Left renal pelvis (tissue), 4 donors: ENCODE results near the gene ODF2L. TPM values are rescaled to one million over a fixed set of nuclear protein-coding genes. Genes with fewer than 3 reads are reported as not detected.
"Not testable (repeated sequence)": the region's sequence is repeated elsewhere in the genome, so short reads cannot be mapped to it uniquely, and the experiment has no call there.

Source experiments
- DNase-seq, 4 donors: peaks; one replicate each; pipeline ENCODE4 v3.0.0-alpha.2; 2013; ENCODE audit warnings: low read depth in 4 of 4, low spot score in 3 of 4
- polyA plus RNA-seq, 4 donors: library from polyadenylated mRNA; unstranded; fragments of 120-200 nt; gene quantifications; one replicate each; pipeline ENCODE4 v1.2.1, GENCODE V29; 2013; ENCODE audit not compliant: insufficient read length in 4 of 4

Gene ODF2L
- polyA plus RNA-seq, 4 donors, result 38.9 to 75.5 (median 57.2) TPM

DNA sequence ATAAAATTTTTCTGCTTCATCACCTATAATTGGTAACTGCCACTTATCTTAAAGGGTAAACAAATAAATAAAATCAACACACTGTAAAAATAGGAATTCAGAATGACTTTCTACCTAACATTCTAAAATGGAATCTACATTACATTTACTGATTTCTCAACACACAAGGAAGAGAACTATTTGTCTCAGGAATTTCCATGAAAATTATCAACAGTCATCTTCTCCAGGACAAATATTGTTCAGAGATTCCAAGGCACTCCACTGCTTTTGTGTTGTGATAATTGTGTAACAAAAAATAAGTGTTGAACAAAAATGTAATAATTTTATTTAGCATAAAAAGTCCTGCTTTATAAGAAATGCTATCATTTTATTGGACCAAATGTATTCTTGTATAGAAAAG is 7.3 kb downstream of the ODF2L start:
- no peak for DNase-seq

DNA sequence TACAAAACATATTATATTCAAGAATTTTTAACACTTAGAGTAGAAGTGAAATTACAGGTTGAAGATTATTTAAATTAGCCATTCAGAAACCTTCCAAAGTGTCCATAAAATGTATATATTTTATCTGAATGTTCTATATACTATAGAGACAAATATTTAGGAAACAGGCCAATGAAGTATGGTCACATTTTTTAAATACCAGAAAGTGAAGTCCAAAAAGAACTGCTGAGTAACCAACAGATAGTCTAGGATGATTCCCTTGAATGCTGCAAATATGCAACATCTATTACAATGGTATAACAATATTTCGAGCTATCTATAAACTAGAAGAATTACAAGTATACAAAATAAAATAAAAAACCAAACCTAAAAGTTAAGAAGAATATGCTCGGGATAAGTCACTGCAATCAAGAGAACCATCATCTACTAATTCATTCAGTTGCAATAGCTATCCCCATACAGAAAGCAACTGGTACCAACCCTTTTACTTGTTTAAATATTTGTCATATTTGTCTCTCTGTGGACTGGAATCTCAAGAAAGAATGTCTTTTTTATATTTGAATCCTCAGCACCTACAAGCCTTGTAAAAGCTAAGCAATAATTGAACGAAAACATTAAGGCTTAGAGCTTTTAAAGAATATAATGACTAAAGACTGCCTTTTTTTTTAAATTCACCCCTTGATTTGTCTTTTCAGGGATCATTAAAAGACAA is 8.1 kb downstream of the ODF2L start:
- no peak for DNase-seq

- DNase-seq, result no peak
These were observed 13.2 kb downstream of the ODF2L start for GRCh38 chr1:86382878-86383277.

- DNase-seq, result no peak
These were observed 14.9 kb downstream of the ODF2L start for GRCh38 chr1:86381223-86381622.

GRCh38 chr1:86380257-86380861 is 15.8 kb downstream of the ODF2L start:
- no peak for DNase-seq

GRCh38 chr1:86378813-86379212 is 17.3 kb downstream of the ODF2L start:
- no peak for DNase-seq

- no peak for DNase-seq
These were observed 18.8 kb downstream of the ODF2L start for GRCh38 chr1:86377341-86377740.

DNA sequence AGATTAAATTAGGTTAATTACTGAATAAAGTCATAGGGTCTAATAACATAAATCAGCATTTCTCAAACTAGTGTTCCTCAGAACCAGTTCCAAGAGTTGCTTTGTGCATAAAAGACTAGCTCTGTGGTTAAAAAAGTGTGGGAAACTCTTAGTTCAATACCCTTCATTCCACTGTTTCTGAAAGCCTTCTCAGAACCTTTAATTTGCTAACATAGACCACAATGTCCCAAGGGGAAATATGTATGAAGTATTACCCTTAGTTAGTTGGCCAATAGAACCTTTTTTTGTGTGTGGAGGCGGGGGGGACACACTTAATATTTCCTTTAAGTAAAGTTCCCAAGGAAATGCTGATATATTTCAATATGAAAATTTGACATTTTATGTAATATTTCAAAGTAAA is 20.4 kb downstream of the ODF2L start:
- no peak for DNase-seq

- DNase-seq, result no peak
These were observed 25.5 kb downstream of the ODF2L start for GRCh38 chr1:86370601-86371022.

GRCh38 chr1:86365896-86366295 is 30.2 kb downstream of the ODF2L start:
- DNase-seq, result no peak

DNA sequence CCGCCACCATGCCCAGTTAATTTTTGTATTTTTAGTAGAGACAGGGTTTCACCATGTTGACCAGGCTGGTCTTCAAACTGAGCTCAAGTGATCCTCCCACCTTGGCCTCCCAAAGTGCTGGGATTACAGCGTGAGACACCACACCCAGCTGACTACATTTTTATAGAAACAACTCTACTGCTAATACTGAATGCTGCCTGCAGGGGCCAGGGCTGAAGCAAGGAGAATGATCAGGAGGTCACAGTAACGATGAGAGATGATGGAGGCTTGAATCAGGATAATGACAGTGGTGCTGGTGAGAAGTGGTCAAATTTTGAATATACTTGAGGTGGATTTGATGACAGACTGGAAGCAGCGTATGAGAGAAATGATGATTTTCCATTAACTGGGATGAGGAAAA is 33.3 kb downstream of the ODF2L start:
- no peak for DNase-seq

DNA sequence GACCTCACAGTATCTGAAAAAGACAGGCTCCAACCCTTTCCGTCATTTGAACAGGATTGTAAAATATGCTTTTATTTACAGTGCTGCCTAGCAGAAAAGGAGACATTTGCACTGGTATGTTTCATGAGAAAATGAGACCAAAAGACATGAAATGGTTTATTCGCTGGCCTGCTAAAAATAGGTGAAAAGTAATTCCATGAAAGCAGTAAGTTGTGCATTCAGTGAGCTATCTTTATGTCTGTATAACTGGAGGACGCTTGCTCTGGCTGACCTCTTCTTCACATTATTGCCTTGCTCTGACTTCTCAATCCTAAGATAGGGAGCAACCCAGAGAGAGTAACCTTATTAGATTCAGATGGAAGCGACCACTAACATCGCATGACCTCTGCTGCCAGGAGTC is 38.3 kb downstream of the ODF2L start:
- DNase-seq, result no peak

GRCh38 chr1:86356247-86356646 is 39.9 kb downstream of the ODF2L start:
- DNase-seq, result no peak

- no peak for DNase-seq
These were observed 44.0 kb downstream of the ODF2L start for GRCh38 chr1:86352086-86352485.

DNA sequence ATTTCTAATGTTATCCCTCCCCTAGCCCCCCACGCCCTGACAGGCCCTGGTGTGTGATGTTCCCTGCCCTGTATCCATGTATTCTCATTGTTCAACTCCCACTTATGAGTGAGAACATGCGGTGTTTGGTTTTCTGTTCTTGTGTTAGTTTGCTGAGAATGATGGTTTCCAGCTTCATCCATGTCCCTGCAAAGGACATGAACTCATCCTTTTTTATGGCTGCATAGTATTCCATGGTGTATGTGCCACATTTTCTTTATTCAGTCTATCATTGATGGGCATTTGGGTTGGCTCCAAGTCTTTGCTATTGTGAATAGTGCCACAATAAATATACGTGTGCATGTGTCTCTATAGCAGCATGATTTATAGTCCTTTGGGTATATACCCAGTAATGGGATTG is 45.9 kb downstream of the ODF2L start:
- DNase-seq, result not testable (repeated sequence)

DNA sequence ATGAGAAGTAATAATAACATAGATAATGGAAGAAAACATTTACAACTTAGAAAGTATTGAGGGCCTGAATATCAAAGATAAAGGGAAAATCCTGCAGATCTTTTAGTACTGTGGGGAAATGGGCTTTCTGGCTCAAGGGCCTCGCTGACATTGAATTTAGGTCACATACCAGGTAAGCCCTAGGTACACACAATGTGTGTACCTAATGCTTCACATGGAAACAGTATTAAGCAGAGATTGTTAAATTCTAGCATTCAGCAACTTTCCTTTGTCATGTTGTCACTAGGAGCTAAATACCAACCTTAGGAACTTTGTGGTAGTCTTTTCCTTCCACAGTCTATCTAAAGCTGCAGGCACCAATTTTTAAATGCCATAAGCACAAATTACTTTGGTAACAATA is 49.7 kb downstream of the ODF2L start:
- no peak for DNase-seq

GRCh38 chr1:86345042-86345441 is 51.1 kb downstream of the ODF2L start:
- no peak for DNase-seq

GRCh38 chr1:86339906-86340305 is 56.2 kb downstream of the ODF2L start:
- no peak for DNase-seq

DNA sequence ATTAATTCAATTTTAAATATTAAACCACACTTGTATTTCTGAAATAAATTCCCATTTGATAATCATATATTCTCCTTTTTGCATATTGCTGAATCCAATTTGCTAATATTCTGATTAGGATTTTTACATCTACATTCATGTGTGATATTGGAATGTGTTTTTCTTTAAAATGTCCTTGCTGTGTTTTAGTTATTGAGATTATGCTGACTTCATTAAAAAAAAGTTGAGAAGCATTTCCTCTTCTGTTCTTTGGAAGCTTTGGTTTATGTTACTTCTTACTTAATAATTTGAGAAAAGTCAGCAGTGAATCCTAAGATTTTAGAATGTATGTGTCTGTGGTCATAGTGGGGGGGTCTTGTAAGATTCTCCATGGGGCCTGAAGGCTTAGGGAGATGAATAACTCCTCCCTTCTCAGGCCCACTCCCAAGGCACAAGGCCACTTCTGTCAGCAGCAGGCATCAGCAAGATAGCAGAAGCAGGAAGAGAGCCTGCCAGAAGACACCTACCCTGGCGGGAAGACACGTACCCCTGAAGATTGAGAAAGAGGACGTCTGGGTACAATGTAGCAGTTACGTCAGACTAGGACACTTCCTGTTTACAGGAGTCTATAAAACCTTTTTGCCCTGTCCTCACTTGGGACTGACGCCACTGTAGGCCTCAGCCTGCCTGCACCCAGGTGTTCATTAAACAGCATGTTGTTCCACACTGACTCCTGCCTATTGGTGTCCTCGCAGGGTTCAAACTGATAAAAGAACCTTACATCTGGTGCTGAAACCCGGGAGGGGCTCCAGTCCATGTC is 56.9 kb downstream of the ODF2L start:
- DNase-seq, result no peak

- DNase-seq, result peak in 3 of 4 donors; percentile 14 to 37 (median 14)
These were observed 60.2 kb downstream of the ODF2L start for GRCh38 chr1:86335916-86336315.

- no peak for DNase-seq
These were observed 70.9 kb downstream of the ODF2L start for GRCh38 chr1:86325264-86325663.
